ENCODE measurements around the gene DLGAP1. TPM values are rescaled to one million over a fixed set of nuclear protein-coding genes. Genes with fewer than 3 reads are reported as not detected.
A peak's percentile ranks its signal among the peaks of the same experiment; 100 is the strongest.

Gene DLGAP1
- total and polyA plus RNA-seq, 2 of the 8 experiments (the other 6 are each of a cell fraction or from before 2014, with no cell fraction given), result 11.8 to 16.9 TPM

- Histone ChIP-seq H3K56ac (replicated peaks; ENCODE audit: insufficient read length, low read depth, low read length) (no peak overlapping the region), H2AFZ (ENCODE audit: low read length) (no peak overlapping the region), H2AK5ac (ENCODE audit: low read depth, low read length) (no peak overlapping the region), H4K20me1 (replicated peaks in 1 of 2; ENCODE audit: control insufficient read depth in 1 of 2, insufficient read depth in 2 of 2, low read length in 2 of 2) (no peaks in the 10 kb centered on the region), H3K27me3 (replicated peaks in 1 of 4; ENCODE audit: control insufficient read depth in 3 of 4, extremely low read depth in 1 of 4, insufficient read depth in 3 of 4, low read length in 3 of 4) (no peaks in the 10 kb centered on the region; a peak in 4 of 7 replicates), H3K4me2 (ENCODE audit: insufficient read depth in 1 of 2, low read depth in 2 of 2, low read length in 2 of 2) (no peak overlapping the region), H3K14ac (ENCODE audit: insufficient read length) (no peak overlapping the region), H3K4me3 (ENCODE audit: extremely low read depth in 1 of 4, insufficient read depth in 2 of 4, low read depth in 3 of 4, low read length in 4 of 4) (no peak overlapping the region), H3K79me2 (ENCODE audit: control insufficient read depth in 1 of 2, insufficient read depth in 2 of 2, low read length in 2 of 2) (no peaks in the 10 kb centered on the region), H3K18ac (ENCODE audit: extremely low read depth, low read length) (no peak overlapping the region), H4K91ac (replicated peaks; ENCODE audit: insufficient read length, low read length) (no peak overlapping the region), H3K23me2 (ENCODE audit: low read depth, low read length) (peaks cover 2% of the 10 kb centered on the region; the same call in 1 of the 2 replicates), H3K36me3 (ENCODE audit: control insufficient read depth in 2 of 4, insufficient read depth in 4 of 4, low read length in 3 of 4) (no peaks in the 10 kb centered on the region), H3K23ac (ENCODE audit: insufficient read length) (no peak overlapping the region), H2BK15ac (ENCODE audit: low read length) (no peak overlapping the region), H4K5ac (ENCODE audit: insufficient read length, low read depth, low read length) (no peak overlapping the region), H2BK5ac (ENCODE audit: low read depth, low read length) (no peak overlapping the region), H2BK20ac (ENCODE audit: low read length) (no peak overlapping the region), H3K9ac (replicated peaks in 1 of 4; ENCODE audit: extremely low read depth in 1 of 4, low read depth in 3 of 4, low read length in 3 of 4) (no peak overlapping the region), H3K4ac (replicated peaks; ENCODE audit: insufficient read length, low read depth, low read length) (no peak overlapping the region), H2BK12ac (ENCODE audit: low read depth, low read length) (no peak overlapping the region), H3K79me1 (ENCODE audit: low read depth, low read length) (no peaks in the 10 kb centered on the region), H3K4me1 (replicated peaks in 1 of 4; ENCODE audit: control insufficient read depth in 3 of 4, insufficient read depth in 4 of 4, low read length in 3 of 4) (peaks cover under 1 to 12% (median 5%) of the 10 kb centered on the region in 4 experiments; a peak in 6 of 7 replicates), H4K8ac (ENCODE audit: extremely low read depth, insufficient read depth, low read length) (no peak overlapping the region), H3K9me3 (ENCODE audit: insufficient read depth in 2 of 2, low read depth in 1 of 2, low read length in 1 of 2) (no peaks in the 10 kb centered on the region), H2BK120ac (replicated peaks; ENCODE audit: low read depth, low read length) (no peak overlapping the region), H3K27ac (ENCODE audit: low read depth, low read length) (no peak overlapping the region)
- WGBS, 2 experiments (ENCODE audit: extremely low coverage in 1 of 2, insufficient coverage in 1 of 2, insufficient read length in 1 of 2, insufficient replicate concordance in 2 of 2, low coverage in 1 of 2, low lambda C conversion rate in 2 of 2, missing lambda C conversion rate in 1 of 2), result 95% methylated on average over 5 of the region's 5 CpGs; no CpG with 5 or more reads in 1 of the 2 experiments
- TF ChIP-seq CTCF (IDR thresholded peaks at IDR 0.05; ENCODE audit: control extremely low read depth in 1 of 3, insufficient read depth in 1 of 3, low read depth in 1 of 3, low read length in 3 of 3) (no peak), USF2 (IDR thresholded peaks at IDR 0.05; ENCODE audit: low read length) (no peak)
- ChIA-PET CTCF (ENCODE audit: partially characterized antibody) (interaction anchor here (0.6 to 3.5 kb wide), 5 partner anchors 10 to 197 kb away, joined by 3 to 12 read pairs (median 3); no protein-coding TSS in a partner anchor), POLR2A (ENCODE audit: partially characterized antibody) (no interaction called here)
- DNase-seq (ENCODE audit: low read depth in 1 of 2, low spot score in 2 of 2), result no peak
- FAIRE-seq, result peak; percentile 19
These were observed 960.5 kb downstream of the DLGAP1 start for GRCh38 chr18:3494569-3494968.
